Tibial artery (tissue), 4 donors: ENCODE data around the gene NTM.

Experiments used
- DNase-seq, 2 donors: peaks; one replicate each; pipeline ENCODE4 v3.0.0-alpha.2; 2019
- H3K27ac ChIP-seq, 2 donors: fragments of 200-600 bp; sonication (generic) in 1 of 2; 1 replicate in 1 of 2; 2 replicates in 1 of 2; pipeline ENCODE4 v1.5.1; 2018 to 2019; ENCODE audit warnings: mild to moderate bottlenecking in 1 of 2
- H3K27me3 ChIP-seq, 2 donors: fragments of 200-600 bp; sonication (generic) in 1 of 2; one replicate each; pipeline versions ENCODE4 v1.5.1 to v1.6.0; 2016 to 2019
- H3K36me3 ChIP-seq, 3 donors: fragments of 200-600 bp; sonication (generic) in 2 of 3; one replicate each; pipeline ENCODE4 v1.5.1; 2016 to 2019; ENCODE audit warnings: mild to moderate bottlenecking in 2 of 3
- H3K4me1 ChIP-seq, 4 donors: fragments of 200-600 bp; sonication (generic) in 2 of 4; 1 replicate in 3 of 4; 2 replicates in 1 of 4; pipeline ENCODE4 v1.5.1; 2016 to 2019
- H3K4me3 ChIP-seq, 2 donors: fragments of 200-600 bp; sonication (generic) in 1 of 2; 1 replicate in 1 of 2; 2 replicates in 1 of 2; pipeline ENCODE4 v1.5.1; 2018 to 2019; ENCODE audit warnings: mild to moderate bottlenecking in 2 of 2
- H3K9me3 ChIP-seq, 3 donors: fragments of 200-600 bp; sonication (generic) in 1 of 3; one replicate each; pipeline ENCODE4 v1.5.1; 2016 to 2019
- CTCF ChIP-seq, 2 experiments: fragments of 200-600 bp in 1 of 2; fragments of 450-650 bp in 1 of 2; IDR thresholded peaks; one replicate each; pipeline ENCODE4 v1.5.1; 2017 to 2019; ENCODE audit warnings: antibody characterized with exemption in 2 of 2, mild to moderate bottlenecking in 1 of 2, moderate library complexity in 1 of 2
- intact Hi-C: fragments of 100-400 bp; cut with DNase I; formaldehyde crosslinking; loops from one replicate; pipeline ENCODE4 v1.15.0; 2023; ENCODE audit warnings: low total_unique reads

NTM gene

GRCh38 chr11:131656179-131656838 is 285.9 kb downstream of the NTM start:
- H3K4me1 ChIP-seq, result no peaks in the 10 kb centered on the region
- intact Hi-C loops, result no loop called here
- H3K36me3 ChIP-seq, result no peaks in the 10 kb centered on the region
- no peak for TF ChIP-seq CTCF (IDR thresholded peaks at IDR 0.05)
- H3K27me3 ChIP-seq, result peaks cover 0 to 36% of the 10 kb centered on the region in 2 donors
- no peak overlapping the region for H3K27ac ChIP-seq
- H3K9me3 ChIP-seq, result no peaks in the 10 kb centered on the region
- DNase-seq, result no peak
- H3K4me3 ChIP-seq, result no peak overlapping the region

GRCh38 chr11:131656839-131657211 is 286.4 kb downstream of the NTM start:
- TF ChIP-seq CTCF (IDR thresholded peaks at IDR 0.05), result no peak
- H3K4me1 ChIP-seq, result no peaks in the 10 kb centered on the region
- peaks cover 0 to 36% of the 10 kb centered on the region in 2 donors for H3K27me3 ChIP-seq
- intact Hi-C loops, result no loop called here
- no peaks in the 10 kb centered on the region for H3K9me3 ChIP-seq
- DNase-seq, result no peak
- no peak overlapping the region for H3K4me3 ChIP-seq
- no peaks in the 10 kb centered on the region for H3K36me3 ChIP-seq
- no peak overlapping the region for H3K27ac ChIP-seq

- intact Hi-C loops, result no loop called here
- no peak overlapping the region for H3K27ac ChIP-seq
- no peaks in the 10 kb centered on the region for H3K36me3 ChIP-seq
- H3K4me3 ChIP-seq, result no peak overlapping the region
- no peaks in the 10 kb centered on the region for H3K9me3 ChIP-seq
- no peak for DNase-seq
- peaks cover 0 to 36% of the 10 kb centered on the region in 2 donors for H3K27me3 ChIP-seq
- no peak for TF ChIP-seq CTCF (IDR thresholded peaks at IDR 0.05)
- H3K4me1 ChIP-seq, result no peaks in the 10 kb centered on the region
Measured at GRCh38 chr11:131658414-131658813, 288.0 kb downstream of the NTM start.

- no peak for DNase-seq
- Histone ChIP-seq H3K4me1 (no peaks in the 10 kb centered on the region), H3K27ac (no peak overlapping the region), H3K9me3 (no peaks in the 10 kb centered on the region), H3K4me3 (no peak overlapping the region), H3K27me3 (peaks cover 0 to 36% of the 10 kb centered on the region in 2 donors), H3K36me3 (no peaks in the 10 kb centered on the region)
- intact Hi-C loops, result no loop called here
- no peak for TF ChIP-seq CTCF (IDR thresholded peaks at IDR 0.05)
Measured at GRCh38 chr11:131658952-131659351, 288.5 kb downstream of the NTM start.

GRCh38 chr11:131659931-131660330 is 289.5 kb downstream of the NTM start:
- no peaks in the 10 kb centered on the region for H3K9me3 ChIP-seq
- DNase-seq, result no peak
- no peak overlapping the region for H3K4me3 ChIP-seq
- no peaks in the 10 kb centered on the region for H3K4me1 ChIP-seq
- peaks cover 0 to 33% of the 10 kb centered on the region in 2 donors for H3K27me3 ChIP-seq
- no peaks in the 10 kb centered on the region for H3K36me3 ChIP-seq
- no peak overlapping the region for H3K27ac ChIP-seq
- intact Hi-C loops, result no loop called here
- no peak for TF ChIP-seq CTCF (IDR thresholded peaks at IDR 0.05)

GRCh38 chr11:131661132-131661531 is 290.7 kb downstream of the NTM start:
- Histone ChIP-seq H3K36me3 (no peaks in the 10 kb centered on the region), H3K9me3 (no peaks in the 10 kb centered on the region), H3K4me1 (no peaks in the 10 kb centered on the region), H3K27me3 (peaks cover 0 to 23% of the 10 kb centered on the region in 2 donors), H3K27ac (no peak overlapping the region), H3K4me3 (no peak overlapping the region)
- no peak for TF ChIP-seq CTCF (IDR thresholded peaks at IDR 0.05)
- intact Hi-C loops, result no loop called here
- DNase-seq, result no peak
